Keratinocyte (primary cell): ENCODE measurements around the gene SYNM. TPM values are rescaled to one million over a fixed set of nuclear protein-coding genes. Genes with fewer than 3 reads are reported as not detected.

ENCODE experiments used
- DNase-seq: peaks from one replicate; pipeline ENCODE4 v3.0.0-alpha.2; 2011; ENCODE audit warnings: low read depth, missing footprints, low spot score
- FAIRE-seq: peaks from 2 replicates; lab custom pipeline; 2011; peaks lifted over from hg19 to GRCh38; lab: Jason Lieb, UNC
- H2AFZ ChIP-seq: 2 replicates; pipeline ENCODE4 v1.6.0; 2012; ENCODE audit warnings: low read length, control low read depth, inconsistent platforms; ENCODE audit not compliant: control insufficient read depth
- H3K27ac ChIP-seq: 2 replicates; pipeline ENCODE4 v1.5.1; 2011; ENCODE audit warnings: low read length; ENCODE audit not compliant: control insufficient read depth, insufficient read depth
- H3K27me3 ChIP-seq: 3 replicates; pipeline ENCODE4 v1.6.0; 2011; ENCODE audit warnings: low read length; ENCODE audit not compliant: control insufficient read depth, insufficient read depth; ENCODE audit errors: extremely low read depth
- H3K36me3 ChIP-seq, 2 experiments: 2 replicates in 1 of 2; 3 replicates in 1 of 2; pipeline ENCODE4 v1.5.1; 2011; ENCODE audit warnings: low read length in 2 of 2, mild to moderate bottlenecking in 1 of 2; ENCODE audit not compliant: control insufficient read depth in 2 of 2, insufficient read depth in 2 of 2; ENCODE audit errors: extremely low read depth in 1 of 2
- H3K4me1 ChIP-seq: 3 replicates; pipeline ENCODE4 v1.5.1; 2011; ENCODE audit warnings: low read length; ENCODE audit not compliant: control insufficient read depth, insufficient read depth; ENCODE audit errors: extremely low read depth
- H3K4me2 ChIP-seq: 3 replicates; pipeline ENCODE4 v1.6.0; 2011; ENCODE audit warnings: low read depth, low read length; ENCODE audit not compliant: control insufficient read depth, insufficient read depth; ENCODE audit errors: extremely low read depth
- H3K4me3 ChIP-seq, 3 experiments: fragments of 200-600 bp in 1 of 3; sonication (generic) in 1 of 3; 2 replicates in 2 of 3; 3 replicates in 1 of 3; pipeline ENCODE4 v1.5.1; 2011 to 2016; ENCODE audit warnings: low read length in 3 of 3, mild to moderate bottlenecking in 3 of 3, control low read depth in 2 of 3, inconsistent platforms in 1 of 3, low read depth in 1 of 3, mixed read lengths in 1 of 3, mixed run types in 1 of 3, moderate library complexity in 1 of 3; ENCODE audit not compliant: control insufficient read depth in 2 of 3, insufficient read depth in 2 of 3; ENCODE audit errors: extremely low read depth in 1 of 3
- H3K79me2 ChIP-seq: 2 replicates; pipeline ENCODE4 v1.6.0; 2012; ENCODE audit warnings: low read length; ENCODE audit not compliant: control insufficient read depth, insufficient read depth
- H3K9ac ChIP-seq: 3 replicates; pipeline ENCODE4 v1.6.0; 2011; ENCODE audit warnings: low read length; ENCODE audit not compliant: control insufficient read depth, insufficient read depth; ENCODE audit errors: extremely low read depth
- H3K9me1 ChIP-seq: 3 replicates; pipeline ENCODE4 v1.6.0; 2011; ENCODE audit warnings: low read length; ENCODE audit not compliant: control insufficient read depth, insufficient read depth; ENCODE audit errors: extremely low read depth
- H3K9me3 ChIP-seq: 2 replicates; pipeline ENCODE4 v1.5.1; 2012; ENCODE audit warnings: low read depth, low read length; ENCODE audit not compliant: control insufficient read depth
- H4K20me1 ChIP-seq: 3 replicates; pipeline ENCODE4 v1.6.0; 2011; ENCODE audit warnings: low read length; ENCODE audit not compliant: control insufficient read depth, insufficient read depth; ENCODE audit errors: extremely low read depth
- CTCF ChIP-seq, 3 experiments: IDR thresholded peaks in 1 of 3; conservative IDR thresholded peaks in 1 of 3; optimal IDR thresholded peaks in 1 of 3; 2 replicates in 2 of 3; 3 replicates in 1 of 3; pipeline versions ENCODE3 to v1.5.1; 2011; ENCODE audit warnings: low read length in 3 of 3, mild to moderate bottlenecking in 3 of 3, moderate library complexity in 2 of 3, control low read depth in 1 of 3, inconsistent platforms in 1 of 3; ENCODE audit not compliant: insufficient read depth in 2 of 3; ENCODE audit errors: extremely low read depth in 1 of 3
- EZH2 ChIP-seq: IDR thresholded peaks from one replicate; pipeline ENCODE4 v1.6.1; 2012; ENCODE audit warnings: inconsistent platforms, mild to moderate bottlenecking, low read length, moderate library complexity
- dilution Hi-C: fragments of 300-500 bp; cut with MboI; formaldehyde crosslinking; loops from one replicate; pipeline ENCODE4 v1.7.0; 2020; ENCODE audit warnings: low sequenced_read_pairs; ENCODE audit not compliant: extremely low pct_ligation_motif_present
- polyA plus RNA-seq, 5 experiments: library from polyadenylated mRNA; depleted of rRNA in 3 of 5; stranded (reverse) in 3 of 5; stranded (forward) in 1 of 5; unstranded in 1 of 5; fragments of >200 nt; gene quantifications; 1 replicate in 1 of 5; 2 replicates in 3 of 5; 3 replicates in 1 of 5; pipeline versions ENCODE4 v1.2.1 to v1.2.3, GENCODE V29; 2011 to 2012; ENCODE audit warnings: missing spikeins in 2 of 5, low read depth in 1 of 5, low replicate concordance in 1 of 5

The SYNM gene
- polyA plus RNA-seq, 1 donor (not counting 4 experiments of a cell fraction or from before 2014, with no cell fraction given) = 0.09 TPM

- DNase-seq (no peak), FAIRE-seq (no peak)
- H3K79me2 ChIP-seq = no peaks in the 10 kb centered on the region
- H4K20me1 ChIP-seq = no peaks in the 10 kb centered on the region
- H3K4me1 ChIP-seq = no peaks in the 10 kb centered on the region
- no peak overlapping the region for H3K9ac ChIP-seq
- no peak overlapping the region for H3K4me3 ChIP-seq
- H3K27me3 ChIP-seq = peaks cover 38% of the 10 kb centered on the region
- TF ChIP-seq CTCF (optimal IDR thresholded peaks at IDR 0.05 in 1 of 3, IDR thresholded peaks at IDR 0.05 in 1 of 3, conservative IDR thresholded peaks at IDR 0.05 in 1 of 3; ENCODE audit: extremely low read depth in 1 of 3, insufficient read depth in 2 of 3, low read length in 3 of 3) (no peak), EZH2 (no peak)
- no peaks in the 10 kb centered on the region for H3K9me1 ChIP-seq
- no peak overlapping the region for H3K4me2 ChIP-seq
- no peaks in the 10 kb centered on the region for H3K9me3 ChIP-seq
- dilution Hi-C loops = no loop called here
- H2AFZ ChIP-seq = no peak overlapping the region
- H3K27ac ChIP-seq = no peak overlapping the region
- H3K36me3 ChIP-seq = no peaks in the 10 kb centered on the region
Measured at GRCh38 chr15:99098426-99098825, 6.5 kb upstream of the SYNM start.

GRCh38 chr15:99098991-99099390 is 5.9 kb upstream of the SYNM start:
- Histone ChIP-seq H3K4me2 (no peak overlapping the region), H3K27me3 (peaks cover 41% of the 10 kb centered on the region), H3K27ac (no peak overlapping the region), H3K9ac (no peak overlapping the region), H3K79me2 (no peaks in the 10 kb centered on the region), H3K36me3 (no peaks in the 10 kb centered on the region), H3K4me3 (no peak overlapping the region), H3K9me3 (no peaks in the 10 kb centered on the region), H2AFZ (no peak overlapping the region), H3K9me1 (no peaks in the 10 kb centered on the region), H3K4me1 (no peaks in the 10 kb centered on the region), H4K20me1 (no peaks in the 10 kb centered on the region)
- dilution Hi-C loops = no loop called here
- FAIRE-seq (no peak), DNase-seq (no peak)
- TF ChIP-seq CTCF (optimal IDR thresholded peaks at IDR 0.05 in 1 of 3, IDR thresholded peaks at IDR 0.05 in 1 of 3, conservative IDR thresholded peaks at IDR 0.05 in 1 of 3; ENCODE audit: extremely low read depth in 1 of 3, insufficient read depth in 2 of 3, low read length in 3 of 3) = no peak
- TF ChIP-seq EZH2 = no peak
